Breast epithelium (tissue), 4 donors: ENCODE results near the gene RENBP. TPM values are rescaled to one million over a fixed set of nuclear protein-coding genes. Genes with fewer than 3 reads are reported as not detected.

Experiments
- DNase-seq, 2 donors: peaks; one replicate each; pipeline ENCODE4 v3.0.0-alpha.2; 2019; ENCODE audit warnings: low spot score in 2 of 2
- H3K27ac ChIP-seq, 2 donors: fragments of 200-600 bp; sonication (generic) in 1 of 2; one replicate each; pipeline ENCODE4 v1.5.1; 2016 to 2019; ENCODE audit warnings: mild to moderate bottlenecking in 1 of 2
- H3K27me3 ChIP-seq, 2 donors: fragments of 200-600 bp; sonication (generic) in 1 of 2; one replicate each; pipeline versions ENCODE4 v1.5.1 to v1.6.0; 2017 to 2019; ENCODE audit warnings: control low read depth in 1 of 2, mild to moderate bottlenecking in 1 of 2
- H3K36me3 ChIP-seq: fragments of 200-600 bp; one replicate; pipeline ENCODE4 v1.5.1; 2019
- H3K4me1 ChIP-seq, 2 donors: fragments of 200-600 bp; sonication (generic); one replicate each; pipeline ENCODE4 v1.5.1; 2016 to 2019; ENCODE audit warnings: control low read depth in 1 of 2
- H3K4me3 ChIP-seq, 3 donors: fragments of 200-600 bp; sonication (generic); 1 replicate in 2 of 3; 2 replicates in 1 of 3; pipeline ENCODE4 v1.5.1; 2016 to 2019; ENCODE audit warnings: mild to moderate bottlenecking in 3 of 3, moderate library complexity in 2 of 3
- H3K9me3 ChIP-seq, 2 donors: fragments of 200-600 bp; sonication (generic) in 1 of 2; one replicate each; pipeline ENCODE4 v1.5.1; 2016 to 2019; ENCODE audit warnings: control low read depth in 1 of 2
- CTCF ChIP-seq, 3 donors: fragments of 450-650 bp; IDR thresholded peaks; one replicate each; pipeline ENCODE4 v1.5.1; 2016 to 2017; ENCODE audit warnings: antibody characterized with exemption in 3 of 3, mild to moderate bottlenecking in 3 of 3, moderate library complexity in 3 of 3
- POLR2A ChIP-seq: fragments of 450-650 bp; IDR thresholded peaks from one replicate; pipeline ENCODE4 v1.6.1; 2016; ENCODE audit warnings: antibody characterized with exemption, mild to moderate bottlenecking, moderate library complexity
- POLR2AphosphoS5 ChIP-seq, 3 donors: sonication (generic); formaldehyde crosslinking; IDR thresholded peaks; one replicate each; pipeline ENCODE4 v1.6.1; 2017; ENCODE audit warnings: antibody characterized with exemption in 3 of 3
- intact Hi-C: fragments of 100-400 bp; cut with DNase I; formaldehyde crosslinking; loops from one replicate; pipeline ENCODE4 v1.15.1; 2023; ENCODE audit warnings: low total_unique reads
- total RNA-seq, 3 donors: library from RNA; depleted of rRNA; stranded (reverse); fragments of >200 nt; gene quantifications; one replicate each; pipeline ENCODE4 v1.1.0, GENCODE V29; 2016

The RENBP gene
- total RNA-seq, 3 donors from 2014 or later: 6.6 to 50.7 (median 6.9) TPM

- no peak overlapping the region for H3K27ac ChIP-seq
- TF ChIP-seq POLR2A: no peak
- no peak for TF ChIP-seq CTCF (IDR thresholded peaks at IDR 0.05)
- no peak for TF ChIP-seq POLR2AphosphoS5 (IDR thresholded peaks at IDR 0.05)
- H3K4me3 ChIP-seq: no peak overlapping the region
- H3K36me3 ChIP-seq: no peaks in the 10 kb centered on the region
- intact Hi-C loops: loop anchor here (10.0 kb wide), 1 partner anchor 164 kb away; the partner anchor contains the start of genes IDH3G and SSR4
- DNase-seq: no peak
- no peaks in the 10 kb centered on the region for H3K4me1 ChIP-seq
- H3K27me3 ChIP-seq: peaks cover 0 to 25% of the 10 kb centered on the region in 2 donors
- H3K9me3 ChIP-seq: no peaks in the 10 kb centered on the region
Observed at GRCh38 chrX:153958605-153959004, 14.2 kb upstream of the RENBP start.

- no peak for TF ChIP-seq POLR2A
- no peak for TF ChIP-seq CTCF (IDR thresholded peaks at IDR 0.05)
- H3K9me3 ChIP-seq: no peaks in the 10 kb centered on the region
- no peak overlapping the region for H3K4me3 ChIP-seq
- no peak overlapping the region for H3K27ac ChIP-seq
- H3K36me3 ChIP-seq: no peaks in the 10 kb centered on the region
- H3K4me1 ChIP-seq: no peaks in the 10 kb centered on the region
- no peak for DNase-seq
- peaks cover 0 to 25% of the 10 kb centered on the region in 2 donors for H3K27me3 ChIP-seq
- intact Hi-C loops: loop anchor here (10.0 kb wide), 1 partner anchor 162 kb away; the partner anchor contains the start of genes IDH3G and SSR4
Observed at GRCh38 chrX:153957224-153957623, 12.8 kb upstream of the RENBP start.

- no peak for DNase-seq
- Histone ChIP-seq H3K36me3 (no peaks in the 10 kb centered on the region), H3K4me1 (no peaks in the 10 kb centered on the region), H3K27ac (no peak overlapping the region), H3K27me3 (peaks cover 0 to 15% of the 10 kb centered on the region in 2 donors), H3K4me3 (no peak overlapping the region), H3K9me3 (no peaks in the 10 kb centered on the region)
- no peak for TF ChIP-seq POLR2AphosphoS5 (IDR thresholded peaks at IDR 0.05)
- TF ChIP-seq POLR2A: no peak
- TF ChIP-seq CTCF (IDR thresholded peaks at IDR 0.05): no peak
- intact Hi-C loops: loop anchor here (10.0 kb wide), 1 partner anchor 161 kb away; the partner anchor contains the start of genes IDH3G and SSR4
Observed at GRCh38 chrX:153956044-153956907, 11.8 kb upstream of the RENBP start.

GRCh38 chrX:153955228-153955732 is 10.8 kb upstream of the RENBP start:
- intact Hi-C loops: loop anchor here (10.0 kb wide), 1 partner anchor 160 kb away; the partner anchor contains the start of genes IDH3G and SSR4
- no peak for DNase-seq

More at GRCh38 chrX:153955228-153955732, 10.8 kb upstream of the RENBP start:
- H3K27me3 ChIP-seq: peaks cover 0 to 15% of the 10 kb centered on the region in 2 donors
- no peak overlapping the region for H3K4me3 ChIP-seq
- H3K27ac ChIP-seq: no peak overlapping the region
- TF ChIP-seq CTCF (IDR thresholded peaks at IDR 0.05): no peak
- TF ChIP-seq POLR2AphosphoS5 (IDR thresholded peaks at IDR 0.05): no peak
- TF ChIP-seq POLR2A: no peak
- no peaks in the 10 kb centered on the region for H3K9me3 ChIP-seq
- H3K36me3 ChIP-seq: no peaks in the 10 kb centered on the region
- no peaks in the 10 kb centered on the region for H3K4me1 ChIP-seq
